ENCODE data around the gene PSMD8.
"Not testable (repeated sequence)": the region's sequence is repeated elsewhere in the genome, so short reads cannot be mapped to it uniquely, and the experiment has no call there.

Gene PSMD8

GRCh38 chr19:38374332-38375097 is at the start of gene PSMD8:
Gene PSMD8, plus strand, starts transcription at chr19:38374571. Its CDS starts 31 bp downstream, at chr19:38374602.
- DNase-seq = peak; percentile 98

- DNase-seq = no peak
Observed at GRCh38 chr19:38326591-38326990, 47.8 kb upstream of the PSMD8 start.

DNA sequence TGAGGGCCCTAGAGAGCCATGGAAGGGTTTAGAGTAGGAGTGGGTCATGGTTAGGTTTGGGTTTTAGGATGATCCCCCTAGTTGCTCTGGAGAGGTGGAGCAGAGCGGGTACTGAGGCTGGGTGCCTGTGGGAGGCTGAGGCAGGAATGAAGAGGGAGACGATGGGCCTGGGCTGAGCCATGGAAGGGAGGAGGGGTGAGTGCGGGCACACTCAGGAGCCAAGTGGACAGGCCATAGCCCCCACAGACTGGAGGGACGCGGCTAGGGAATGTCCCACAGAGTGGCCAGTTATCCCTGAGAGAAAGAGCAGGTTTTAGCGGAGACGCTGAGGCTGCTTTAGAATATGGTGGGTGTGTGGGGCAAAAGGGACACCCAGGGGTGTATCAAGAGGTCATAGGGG is 44.7 kb upstream of the PSMD8 start:
- no peak for DNase-seq

DNA sequence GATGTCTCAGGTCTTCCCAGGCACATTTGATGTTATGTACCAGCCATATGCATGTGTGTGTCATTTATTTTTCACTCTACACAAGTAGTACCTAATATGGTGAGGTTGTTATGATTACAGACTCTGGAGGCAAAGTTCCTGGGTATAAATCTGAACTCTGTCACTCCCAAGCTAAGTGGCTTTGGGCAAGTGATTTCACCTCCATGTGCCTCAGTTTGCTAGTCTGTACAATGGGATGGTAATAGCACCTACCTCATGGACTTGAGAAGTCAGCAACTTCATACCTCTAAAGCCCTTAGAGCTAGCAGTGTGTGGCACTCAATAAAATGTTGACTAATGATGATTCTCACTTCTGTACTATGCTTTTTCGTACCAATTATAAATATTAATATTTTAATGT is 42.6 kb upstream of the PSMD8 start:
- DNase-seq = no peak

DNA sequence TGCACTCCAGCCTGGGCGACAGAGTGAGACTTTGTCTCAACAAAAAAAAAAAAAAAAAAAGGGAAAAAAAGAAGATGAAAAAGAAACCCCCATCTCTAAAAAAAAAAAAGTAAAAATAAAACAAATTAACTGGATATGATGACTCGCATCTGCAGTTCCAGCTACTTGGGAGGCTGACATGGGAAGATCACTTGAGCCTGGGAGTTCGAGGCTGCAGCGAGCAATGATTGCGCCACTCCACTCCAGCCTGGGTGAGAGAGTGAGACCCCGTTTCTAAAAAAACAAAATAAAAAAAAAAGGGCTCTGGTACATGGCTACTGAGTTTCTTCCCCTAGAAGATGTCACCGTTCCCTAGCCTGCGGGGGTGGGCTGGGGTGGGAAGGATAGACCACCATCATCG is 41.1 kb upstream of the PSMD8 start:
- no peak for DNase-seq

- peak; percentile 95 for DNase-seq
Observed at GRCh38 chr19:38335949-38336637, 38.3 kb upstream of the PSMD8 start.

GRCh38 chr19:38336638-38337359 is 37.6 kb upstream of the PSMD8 start:
- peak; percentile 98 for DNase-seq

- peak; percentile 53 for DNase-seq
Observed at GRCh38 chr19:38337360-38337653, 37.1 kb upstream of the PSMD8 start.

DNA sequence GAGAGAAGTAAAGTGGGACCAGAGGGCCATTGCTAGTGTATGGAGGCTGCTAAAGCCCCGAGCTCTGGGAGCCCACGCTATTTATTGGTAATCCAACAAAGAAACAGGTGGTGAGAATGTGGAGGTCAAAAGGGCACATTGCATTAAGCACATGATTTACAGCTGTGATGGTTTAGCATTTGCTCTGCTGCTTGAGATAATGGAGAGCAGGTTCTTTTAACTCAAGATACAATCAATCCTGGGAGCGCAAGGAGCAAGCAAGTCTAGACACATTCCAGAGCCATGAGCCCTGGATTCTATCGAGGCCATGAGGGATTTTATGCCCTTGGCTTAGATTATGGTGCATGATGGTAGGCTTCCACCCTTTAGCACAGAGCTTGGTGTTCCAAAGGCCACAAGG is 35.4 kb upstream of the PSMD8 start:
- DNase-seq = not testable (repeated sequence)

DNA sequence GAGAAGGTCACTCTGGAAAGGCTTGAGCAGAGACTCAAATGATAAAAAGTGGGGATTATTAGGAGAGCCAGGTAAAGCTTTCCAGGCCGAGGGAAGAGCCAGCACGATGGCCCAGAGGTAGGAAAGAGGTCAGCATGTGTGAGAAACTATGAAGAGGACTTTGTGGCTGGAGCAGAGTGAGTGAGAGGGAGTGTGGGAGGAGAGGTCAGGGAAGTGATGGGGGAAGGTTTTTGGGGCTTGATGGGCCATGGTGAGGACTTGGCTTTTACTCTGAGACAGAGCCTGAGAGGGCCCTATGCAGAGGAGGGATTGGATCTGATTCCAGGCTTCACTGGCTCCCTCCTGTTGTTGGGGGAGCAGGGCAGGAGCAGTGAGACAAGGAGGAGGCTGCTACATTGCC is 33.4 kb upstream of the PSMD8 start:
- no peak for DNase-seq

DNA sequence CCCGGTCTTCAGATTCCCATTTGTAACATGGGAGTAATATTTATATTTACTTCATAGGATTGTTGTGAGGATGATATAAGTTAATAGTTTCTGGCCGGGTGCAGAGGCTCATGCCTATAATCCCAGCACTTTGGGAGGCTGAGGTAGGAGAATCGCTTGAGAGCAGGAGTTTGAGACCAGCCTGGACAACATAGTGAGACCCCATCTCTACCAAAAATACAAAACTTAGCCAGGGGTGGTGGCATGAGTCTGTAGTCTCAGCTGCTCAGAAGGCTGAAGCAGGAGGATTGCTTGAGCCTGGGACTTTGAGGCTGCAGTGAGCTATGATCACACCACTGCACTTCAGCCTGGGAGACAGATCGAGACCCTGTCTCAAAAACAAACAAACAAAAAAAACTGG is 27.5 kb upstream of the PSMD8 start:
- no peak for DNase-seq

- DNase-seq = no peak
Observed at GRCh38 chr19:38350883-38351282, 23.5 kb upstream of the PSMD8 start.

GRCh38 chr19:38351865-38352395 is 22.4 kb upstream of the PSMD8 start:
- DNase-seq = no peak

GRCh38 chr19:38352611-38353010 is 21.8 kb upstream of the PSMD8 start:
- no peak for DNase-seq

DNA sequence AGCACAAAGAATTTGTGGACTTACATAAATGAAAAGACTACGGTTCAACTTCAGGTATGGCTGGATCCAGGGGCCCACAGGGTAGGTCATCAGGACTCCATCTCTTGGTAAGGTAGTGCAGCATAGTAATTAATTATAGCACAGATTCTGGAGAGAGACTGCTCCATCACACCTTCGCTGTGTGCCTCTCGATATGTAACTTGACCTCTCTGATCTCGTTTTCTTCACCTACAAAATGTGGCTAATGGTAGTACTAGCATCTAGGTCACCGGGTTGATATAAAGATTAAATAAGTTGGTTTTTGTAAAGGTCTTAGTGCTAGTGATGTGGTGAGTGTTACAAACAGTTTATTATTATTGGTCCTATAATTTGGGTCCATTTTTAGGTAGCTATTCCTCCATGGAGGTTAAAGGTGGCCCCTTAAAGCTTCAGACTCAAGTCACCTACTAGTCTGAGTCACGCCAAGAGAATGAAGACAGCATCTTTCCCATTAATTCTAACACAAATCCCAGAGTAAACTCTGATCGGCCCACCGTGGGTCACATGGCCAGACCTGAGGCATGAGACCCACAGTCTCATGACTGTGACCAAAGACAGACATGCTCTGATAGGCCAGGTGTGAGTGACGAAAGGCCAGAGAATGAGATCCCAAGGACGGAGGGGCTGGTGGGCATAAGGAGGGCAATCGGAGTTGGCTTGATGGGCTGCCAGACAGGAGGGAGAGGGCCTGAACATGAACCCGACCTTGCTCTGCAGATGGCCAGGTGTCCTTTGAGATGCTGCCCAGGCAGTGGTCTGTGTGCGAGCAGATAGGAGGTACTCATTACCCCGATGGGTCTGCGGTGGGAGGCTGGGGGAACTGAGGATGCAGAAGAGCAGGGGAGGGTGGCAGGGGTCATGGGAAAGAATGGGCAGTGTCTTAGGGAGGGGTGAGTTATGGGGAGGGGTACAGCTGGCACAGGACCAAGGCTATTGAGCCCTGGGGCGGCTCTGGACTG is 18.3 kb upstream of the PSMD8 start:
- no peak for DNase-seq

- no peak for DNase-seq
Observed at GRCh38 chr19:38358071-38358470, 16.3 kb upstream of the PSMD8 start.

DNA sequence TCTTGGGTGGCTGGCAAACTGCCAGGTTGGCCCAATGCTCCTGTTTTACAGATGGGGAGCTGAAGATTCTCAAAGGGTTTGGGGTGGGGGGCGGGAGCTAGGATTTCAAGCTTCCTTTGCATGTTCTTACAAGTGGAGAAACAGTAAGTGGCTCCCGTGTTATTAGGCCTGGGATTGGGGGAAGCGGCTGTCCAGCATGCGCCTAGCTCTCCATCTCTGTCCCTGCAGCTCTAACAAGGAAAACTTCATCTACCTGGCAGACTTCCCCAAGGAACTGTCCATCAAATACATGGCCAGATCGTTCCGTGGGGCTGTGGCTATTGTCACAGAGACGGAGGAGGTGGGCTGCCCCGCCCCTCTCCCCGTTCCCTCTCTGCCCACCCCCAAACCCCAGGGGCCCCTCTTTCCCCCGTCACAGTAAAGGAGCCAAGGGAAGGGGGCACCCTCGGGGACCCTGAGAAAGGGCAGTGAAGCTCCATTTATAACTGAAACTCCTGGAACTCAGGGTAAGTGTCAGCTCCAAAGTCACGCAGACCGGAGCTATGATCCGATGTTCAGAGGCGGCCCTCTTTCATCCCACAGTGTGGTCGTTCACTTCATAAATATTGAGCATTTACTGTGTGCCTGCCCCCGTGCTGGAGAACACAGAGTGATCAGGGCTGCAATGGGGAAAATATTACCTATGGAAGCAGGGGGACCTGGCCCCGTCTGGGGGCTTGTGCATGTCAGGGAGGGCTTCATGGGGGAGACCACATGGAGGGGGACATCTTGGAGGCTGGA is 14.9 kb upstream of the PSMD8 start:
- DNase-seq = no peak

DNA sequence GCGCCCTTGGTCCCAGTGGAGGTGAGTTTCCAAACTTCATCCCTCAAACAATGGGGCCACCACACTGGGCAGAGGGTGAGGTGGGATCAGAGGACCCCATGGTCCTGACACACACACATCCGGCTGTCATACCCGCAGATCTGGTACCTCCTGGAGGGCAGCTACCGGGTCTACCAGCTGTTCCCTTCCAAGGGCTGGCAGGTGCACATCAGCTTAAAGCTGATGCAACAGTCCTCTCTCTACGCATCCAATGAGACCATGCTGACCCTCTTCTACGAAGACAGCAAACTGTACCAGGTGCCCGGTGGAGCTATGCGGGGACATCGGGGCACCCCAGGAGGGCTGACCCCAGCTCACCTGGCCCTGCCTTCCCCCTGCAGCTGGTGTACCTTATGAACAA is 14.0 kb upstream of the PSMD8 start:
- no peak for DNase-seq

DNA sequence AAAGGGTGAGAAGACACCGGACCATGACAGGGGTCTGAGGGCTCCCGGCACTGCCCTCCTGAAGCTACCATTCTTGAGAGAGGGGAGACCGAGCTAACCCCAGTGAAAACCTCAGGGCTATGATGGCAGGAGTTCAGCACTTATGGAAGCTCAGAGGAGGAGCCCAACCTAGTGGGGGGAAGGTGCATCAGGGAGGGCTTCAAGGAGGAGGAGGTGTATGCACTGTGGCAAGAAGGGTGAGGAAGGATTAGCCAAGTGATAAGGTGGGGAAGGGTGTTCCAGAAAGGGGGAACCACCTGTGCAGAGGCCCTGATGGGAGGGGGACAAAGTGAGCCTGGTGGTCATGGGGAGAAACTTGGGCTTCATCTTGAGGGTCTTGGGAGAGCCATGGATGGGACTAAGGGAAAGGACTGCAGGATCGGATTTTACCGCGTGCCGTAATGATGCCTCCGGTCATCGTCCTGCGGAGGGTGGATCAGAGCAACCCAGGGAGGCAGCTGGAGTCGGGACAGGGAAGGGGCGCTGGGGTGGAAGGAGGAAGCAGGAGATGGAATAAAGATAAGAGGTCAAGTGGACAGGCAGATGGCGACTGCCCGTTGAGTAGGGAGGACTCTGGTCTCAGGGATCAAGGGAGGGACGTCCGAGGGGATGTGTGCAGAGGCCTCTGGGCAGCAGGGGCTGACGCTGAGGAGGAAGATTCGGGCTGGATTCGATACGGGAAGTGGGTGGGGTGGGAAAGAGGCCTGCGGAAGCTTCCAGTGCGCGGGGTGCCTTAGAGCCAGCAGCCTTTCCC is 13.3 kb upstream of the PSMD8 start:
- DNase-seq = peak; percentile 44

DNA sequence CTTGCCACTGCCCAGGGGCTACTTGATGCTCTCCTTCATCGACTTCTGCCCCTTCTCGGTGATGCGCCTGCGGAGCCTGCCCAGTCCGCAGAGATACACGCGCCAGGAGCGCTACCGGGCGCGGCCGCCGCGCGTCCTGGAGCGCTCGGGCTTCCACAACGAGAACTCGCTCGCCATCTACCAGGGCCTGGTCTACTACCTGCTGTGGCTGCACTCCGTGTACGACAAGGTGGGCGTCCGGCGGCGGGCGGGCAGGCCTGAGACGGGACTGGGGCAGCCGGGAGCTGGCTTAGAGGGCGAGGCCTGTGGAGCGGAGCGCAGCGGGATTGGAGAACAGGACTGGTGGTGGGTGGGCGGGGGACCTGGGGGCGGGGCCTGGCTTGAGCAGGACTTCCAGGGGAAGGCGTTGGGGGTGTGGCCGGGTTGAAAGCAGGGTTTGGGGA is 12.7 kb upstream of the PSMD8 start:
- DNase-seq = peak; percentile 74

Measured in DMS79 treated with DMSO at 0.1 percent for 48 hours (cell line).